Measurements from ENCODE around the gene RPS10. TPM values are rescaled to one million over a fixed set of nuclear protein-coding genes. Genes with fewer than 3 reads are reported as not detected.

Gene RPS10
- total RNA-seq, 2 experiments from 2014 or later, result 1,714 to 2,938 TPM

DNA sequence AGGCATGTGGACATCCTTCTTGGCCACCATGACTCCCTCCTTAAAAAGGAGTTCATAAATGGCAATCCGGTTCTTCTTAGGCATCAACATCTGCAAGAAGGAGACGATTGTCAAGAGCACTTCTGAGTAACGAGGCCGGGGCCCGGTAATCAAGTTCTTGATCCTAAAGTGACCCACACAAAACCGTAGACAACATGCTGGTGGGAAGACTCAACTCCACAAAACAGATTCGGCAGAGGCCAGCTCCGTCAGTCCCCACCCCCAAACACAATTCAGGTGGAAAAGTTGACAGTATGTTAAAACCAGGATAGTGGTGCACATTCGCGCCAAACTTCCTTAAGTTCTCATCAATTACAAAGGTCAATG is 754 bp downstream of the RPS10 start:
- peaks cover 52% of the 10 kb centered on the region for H3K79me2 ChIP-seq (ENCODE audit: insufficient read depth, low read depth, low read length)
- H3K36me3 ChIP-seq (ENCODE audit: insufficient read depth, low read length), result peaks cover 55% of the 10 kb centered on the region
- H4K20me1 ChIP-seq (ENCODE audit: insufficient read depth, low read length), result peaks cover 13% of the 10 kb centered on the region; the same call in 1 of the 2 replicates
- peak overlapping the region; percentile 65 for H3K4me2 ChIP-seq (ENCODE audit: low read length)
- no peak overlapping the region for H2AFZ ChIP-seq (ENCODE audit: low read length)
- H3K27ac ChIP-seq (ENCODE audit: low read depth, low read length, poor library complexity, severe bottlenecking), result peak overlapping the region; percentile 70
- peak; percentile 23 for DNase-seq (ENCODE audit: low spot score)
- intact Hi-C loops (cut with micrococcal nuclease; ENCODE audit: unreplicated experiment), result no loop called here
- peaks cover 21% of the 10 kb centered on the region for H3K4me1 ChIP-seq (ENCODE audit: insufficient read depth, low read length, poor library complexity, severe bottlenecking)
- H3K9me2 ChIP-seq (ENCODE audit: insufficient read depth, low read length), result no peaks in the 10 kb centered on the region
- TF ChIP-seq EZH2phosphoT487 (IDR thresholded peaks at IDR 0.05; ENCODE audit: borderline replicate concordance, low read depth, low read length), result no peak
- TF ChIP-seq, protein P1, sequence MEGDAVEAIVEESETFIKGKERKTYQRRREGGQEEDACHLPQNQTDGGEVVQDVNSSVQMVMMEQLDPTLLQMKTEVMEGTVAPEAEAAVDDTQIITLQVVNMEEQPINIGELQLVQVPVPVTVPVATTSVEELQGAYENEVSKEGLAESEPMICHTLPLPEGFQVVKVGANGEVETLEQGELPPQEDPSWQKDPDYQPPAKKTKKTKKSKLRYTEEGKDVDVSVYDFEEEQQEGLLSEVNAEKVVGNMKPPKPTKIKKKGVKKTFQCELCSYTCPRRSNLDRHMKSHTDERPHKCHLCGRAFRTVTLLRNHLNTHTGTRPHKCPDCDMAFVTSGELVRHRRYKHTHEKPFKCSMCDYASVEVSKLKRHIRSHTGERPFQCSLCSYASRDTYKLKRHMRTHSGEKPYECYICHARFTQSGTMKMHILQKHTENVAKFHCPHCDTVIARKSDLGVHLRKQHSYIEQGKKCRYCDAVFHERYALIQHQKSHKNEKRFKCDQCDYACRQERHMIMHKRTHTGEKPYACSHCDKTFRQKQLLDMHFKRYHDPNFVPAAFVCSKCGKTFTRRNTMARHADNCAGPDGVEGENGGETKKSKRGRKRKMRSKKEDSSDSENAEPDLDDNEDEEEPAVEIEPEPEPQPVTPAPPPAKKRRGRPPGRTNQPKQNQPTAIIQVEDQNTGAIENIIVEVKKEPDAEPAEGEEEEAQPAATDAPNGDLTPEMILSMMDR (conservative IDR thresholded peaks at IDR 0.05; ENCODE audit: low read length), result no peak
- peaks cover 3% of the 10 kb centered on the region; the same call in 1 of the 2 replicates for H3K9me3 ChIP-seq (ENCODE audit: low read length)
- BruUV-seq (replicated peaks), result TSS peak; percentile 74
- CTCF ChIA-PET (ENCODE audit: unreplicated experiment), result interaction anchor here (0.6 kb wide), 1 partner anchor 178 kb away, joined by 4 read pairs; no protein-coding TSS in a partner anchor
- POLR2A ChIA-PET, result interaction anchor here (1.9 to 2.1 kb wide), 2 partner anchors 10 to 188 kb away, joined by 6 to 14 read pairs; partner anchors contain the start of gene HMGA1
- peak overlapping the region; percentile 97 for H3K4me3 ChIP-seq (ENCODE audit: low read depth, low read length, poor library complexity, severe bottlenecking)

DNA sequence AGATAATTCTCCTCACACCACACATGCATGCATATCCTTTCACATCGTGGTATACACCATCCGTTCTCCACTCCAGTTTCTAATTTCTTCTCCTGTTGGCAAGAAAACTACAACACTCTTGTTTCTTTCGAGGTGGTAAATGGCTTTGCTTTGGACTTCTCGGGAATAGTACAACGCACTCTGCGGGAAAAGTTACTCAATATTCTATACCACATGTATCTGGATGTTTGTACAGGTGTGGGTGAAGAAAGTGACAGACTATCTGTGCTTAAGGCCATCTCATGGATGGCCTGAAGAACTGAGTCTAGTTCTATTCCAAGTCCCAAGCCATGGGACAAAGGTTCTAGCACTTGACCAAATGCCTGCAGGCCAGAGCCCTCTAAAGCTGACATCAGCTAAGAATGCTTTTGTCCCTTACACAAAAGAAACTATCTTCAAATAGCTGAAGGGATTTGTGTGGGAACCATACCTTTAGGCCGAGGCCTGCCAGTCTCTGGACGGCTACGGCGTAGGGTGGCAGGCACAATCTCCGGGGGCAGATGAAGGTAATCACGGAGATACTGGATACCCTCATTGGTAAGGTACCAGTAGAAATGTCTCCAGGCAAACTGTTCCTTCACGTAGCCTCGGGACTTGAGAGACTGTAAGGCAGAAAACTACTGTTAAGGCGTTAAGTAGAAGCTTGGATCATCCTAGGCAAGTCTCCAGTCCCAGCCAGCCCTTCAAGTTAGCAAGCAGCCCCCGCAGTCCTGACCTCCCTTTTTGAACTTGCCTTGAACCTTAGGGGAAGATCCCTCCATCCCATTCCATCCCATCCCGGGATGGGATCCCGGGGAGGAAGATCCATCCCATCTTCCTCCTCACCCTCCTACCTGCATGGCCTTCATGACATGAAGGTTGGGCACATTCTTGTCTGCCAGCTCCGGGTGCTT is 1.4 kb downstream of the RPS10 start:
- Histone ChIP-seq H3K9me2 (ENCODE audit: insufficient read depth, low read length) (no peaks in the 10 kb centered on the region), H3K79me2 (ENCODE audit: insufficient read depth, low read depth, low read length) (peaks cover 55% of the 10 kb centered on the region), H3K4me1 (ENCODE audit: insufficient read depth, low read length, poor library complexity, severe bottlenecking) (peaks cover 21% of the 10 kb centered on the region), H3K27ac (ENCODE audit: low read depth, low read length, poor library complexity, severe bottlenecking) (peak overlapping the region; percentile 70), H3K4me2 (ENCODE audit: low read length) (peak overlapping the region; percentile 65), H3K36me3 (ENCODE audit: insufficient read depth, low read length) (peaks cover 61% of the 10 kb centered on the region), H2AFZ (ENCODE audit: low read length) (no peak overlapping the region), H4K20me1 (ENCODE audit: insufficient read depth, low read length) (peaks cover 13% of the 10 kb centered on the region; the same call in 1 of the 2 replicates), H3K9me3 (ENCODE audit: low read length) (peaks cover 3% of the 10 kb centered on the region; the same call in 1 of the 2 replicates), H3K4me3 (ENCODE audit: low read depth, low read length, poor library complexity, severe bottlenecking) (peak overlapping the region; percentile 97)
- intact Hi-C loops (cut with micrococcal nuclease; ENCODE audit: unreplicated experiment), result no loop called here
- TF ChIP-seq, protein P1 (conservative IDR thresholded peaks at IDR 0.05; ENCODE audit: low read length), result no peak
- no peak for TF ChIP-seq EZH2phosphoT487 (IDR thresholded peaks at IDR 0.05; ENCODE audit: borderline replicate concordance, low read depth, low read length)
- DNase-seq (ENCODE audit: low spot score), result no peak
- POLR2A ChIA-PET, result interaction anchor here (0.5 to 2.1 kb wide), 3 partner anchors 36 to 188 kb away, joined by 4 to 7 read pairs (median 6); partner anchors contain the start of gene HMGA1
- BruUV-seq (replicated peaks), result no TSS peak
- CTCF ChIA-PET (ENCODE audit: unreplicated experiment), result interaction anchor here (0.6 kb wide), 1 partner anchor 178 kb away, joined by 4 read pairs; no protein-coding TSS in a partner anchor

All from OCI-LY7 (cell line).